Glomerular endothelial cell (primary cell): ENCODE data around the gene CRYBB1. TPM values are rescaled to one million over a fixed set of nuclear protein-coding genes. Genes with fewer than 3 reads are reported as not detected.

Experiments used
- DNase-seq: peaks from one replicate; pipeline ENCODE4 v3.0.0-alpha.2; 2011; ENCODE audit warnings: low read depth, low spot score; ENCODE audit errors: extremely low read depth
- total RNA-seq: library from RNA; depleted of rRNA; stranded (reverse); fragments of >200 nt; gene quantifications from 2 replicates; pipeline ENCODE4 v1.2.3, GENCODE V29; 2015

Gene CRYBB1
- total RNA-seq, 1 donor from 2014 or later = not detected

DNA sequence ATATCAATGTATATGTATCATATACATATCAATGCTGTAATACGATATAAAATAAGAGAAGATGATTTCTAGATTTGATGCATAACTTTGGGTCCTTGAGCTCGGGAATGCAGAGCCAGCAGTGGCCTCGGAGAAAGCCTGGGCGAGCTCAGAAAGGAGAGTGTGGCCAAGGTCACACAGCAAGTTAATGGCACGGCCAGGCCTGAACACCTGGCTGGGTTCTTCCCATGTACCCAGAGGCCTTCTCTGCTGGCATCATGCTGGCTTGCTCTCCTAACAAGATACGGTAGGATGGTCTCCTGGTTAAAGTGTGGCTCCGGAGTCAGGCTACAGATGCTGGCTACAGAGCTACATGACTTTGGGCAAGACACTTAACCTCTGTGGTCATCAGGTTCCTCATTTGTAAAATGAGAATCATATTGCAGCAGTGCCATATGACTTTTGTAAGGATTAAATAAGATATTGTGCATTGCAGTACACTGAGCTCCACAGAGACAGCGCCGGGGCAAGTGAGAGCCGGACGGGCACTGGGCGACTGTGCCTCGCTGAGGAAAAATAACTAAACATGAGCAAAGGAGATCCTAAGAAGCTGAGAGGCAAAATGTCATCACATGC, 57.8 kb downstream of the CRYBB1 start:
- DNase-seq = no peak

DNA sequence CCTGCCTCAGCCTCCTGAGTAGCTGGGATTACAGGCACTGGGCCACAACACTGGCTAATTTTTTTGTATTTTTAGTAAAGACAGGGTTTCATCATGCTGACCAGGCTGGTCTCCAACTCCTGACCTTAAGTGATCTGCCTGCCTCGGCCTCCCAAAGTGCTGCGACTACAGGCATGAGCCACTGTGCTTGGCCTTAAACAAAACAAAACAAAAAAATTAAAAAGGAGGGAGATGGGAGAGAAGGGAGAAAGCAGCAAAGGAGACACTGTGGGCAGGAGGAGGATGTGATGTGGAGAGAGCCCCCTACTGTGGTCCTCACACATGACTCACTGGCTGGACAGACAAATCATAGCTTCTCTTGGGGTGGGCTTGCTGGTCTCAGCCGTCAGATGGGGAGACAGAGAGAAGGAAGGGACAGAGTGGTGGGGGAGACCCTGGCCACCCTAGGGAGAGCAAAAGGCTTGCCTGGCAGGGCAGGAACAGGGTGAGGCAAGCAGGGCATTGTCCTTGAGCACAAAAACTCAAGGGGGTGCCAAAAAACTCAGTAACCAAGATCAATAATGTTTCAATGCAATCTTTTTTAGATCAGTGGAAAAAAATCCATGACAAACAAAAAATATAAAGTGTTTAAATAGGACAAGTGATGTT, 59.5 kb downstream of the CRYBB1 start:
- no peak for DNase-seq

DNA sequence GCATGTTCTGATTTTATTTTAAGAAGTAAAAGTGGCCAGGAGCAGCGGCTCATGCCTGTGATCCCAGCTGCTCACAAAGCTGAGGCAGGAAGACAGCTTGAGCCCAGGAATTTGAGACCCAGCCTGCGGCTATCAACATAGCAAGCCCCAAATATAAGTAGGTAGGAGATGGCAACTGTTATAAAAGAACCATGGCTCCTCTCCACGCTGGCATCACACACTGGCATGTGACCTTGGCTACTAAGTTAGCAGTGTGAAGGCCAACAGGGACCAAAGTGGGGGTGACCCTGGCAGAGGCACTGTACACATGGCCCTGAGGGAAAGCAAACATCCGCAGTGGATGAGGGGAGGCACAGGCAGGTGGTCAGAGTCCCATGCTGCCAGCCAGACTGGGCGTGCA, 60.9 kb downstream of the CRYBB1 start:
- no peak for DNase-seq

DNA sequence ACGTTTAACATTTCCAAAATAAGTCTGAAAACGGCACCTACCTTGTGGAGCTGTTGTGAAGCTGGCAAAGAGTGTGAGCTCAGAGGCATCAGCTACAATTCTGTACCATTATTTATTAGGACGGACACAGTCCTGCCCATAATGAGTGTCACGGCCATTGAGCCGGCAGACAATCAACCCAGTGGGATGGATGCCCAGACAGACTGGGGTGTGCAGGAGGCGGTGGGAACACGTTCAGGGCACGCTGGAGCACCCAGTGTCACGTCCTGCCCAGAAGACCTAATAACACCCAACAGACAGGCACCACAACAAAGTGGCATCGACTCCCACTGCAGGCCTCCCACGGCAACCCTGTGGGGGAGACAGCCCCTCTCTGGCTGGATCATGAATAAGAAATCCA, 62.3 kb downstream of the CRYBB1 start:
- DNase-seq = no peak

DNA sequence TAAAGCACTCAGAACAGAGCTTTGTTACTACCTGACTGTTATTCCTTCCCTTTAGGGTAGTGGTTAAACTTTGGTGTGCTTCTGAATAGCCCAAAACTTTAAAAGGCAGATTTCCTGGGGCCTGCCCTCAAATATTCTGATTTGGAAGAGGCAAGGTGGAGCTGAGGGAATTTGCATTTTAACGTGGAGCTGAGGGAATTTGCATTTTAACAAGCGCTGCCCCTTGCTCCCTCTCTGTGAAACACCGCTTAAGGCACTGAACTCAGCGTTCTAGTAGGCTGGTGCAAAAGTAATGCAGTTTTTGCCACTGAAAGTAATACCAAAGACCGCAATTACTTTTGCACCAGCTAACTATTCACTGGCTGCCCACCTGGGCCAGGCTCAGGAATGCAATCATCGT, 62.9 kb downstream of the CRYBB1 start:
- no peak for DNase-seq

DNA sequence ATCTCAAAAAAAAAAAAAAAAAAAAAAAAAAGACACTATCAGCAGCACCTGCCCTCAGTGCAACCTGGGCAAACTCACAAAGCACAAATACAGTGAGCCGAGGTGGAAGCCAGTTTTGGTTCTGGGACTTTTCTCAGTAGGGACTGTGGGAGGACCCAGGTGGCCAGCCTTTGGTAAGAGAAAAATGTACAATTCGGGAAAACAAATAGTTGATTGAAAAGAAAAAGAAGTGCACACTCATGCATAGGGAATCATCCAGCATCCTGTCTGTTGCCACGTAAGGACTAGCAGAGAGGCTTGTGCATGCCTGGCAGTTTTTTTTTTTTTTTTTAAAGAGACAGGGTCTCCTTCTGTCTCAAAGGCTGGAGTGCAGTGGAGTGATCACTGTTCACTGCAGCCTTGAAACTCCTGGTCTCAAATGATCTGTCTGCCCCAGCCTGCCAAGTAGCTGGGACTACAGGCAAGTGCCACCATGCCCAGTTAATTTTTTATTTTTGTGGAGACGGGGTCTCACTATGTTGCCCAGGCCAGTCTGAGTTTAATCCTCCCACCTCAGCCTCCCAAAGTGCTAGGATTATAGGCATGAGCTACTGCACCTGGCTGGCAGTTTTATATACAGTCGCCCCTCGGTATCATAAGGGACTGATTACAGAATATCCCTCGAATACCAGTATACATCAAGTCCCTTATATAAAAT, 64.6 kb downstream of the CRYBB1 start:
- no peak for DNase-seq

DNA sequence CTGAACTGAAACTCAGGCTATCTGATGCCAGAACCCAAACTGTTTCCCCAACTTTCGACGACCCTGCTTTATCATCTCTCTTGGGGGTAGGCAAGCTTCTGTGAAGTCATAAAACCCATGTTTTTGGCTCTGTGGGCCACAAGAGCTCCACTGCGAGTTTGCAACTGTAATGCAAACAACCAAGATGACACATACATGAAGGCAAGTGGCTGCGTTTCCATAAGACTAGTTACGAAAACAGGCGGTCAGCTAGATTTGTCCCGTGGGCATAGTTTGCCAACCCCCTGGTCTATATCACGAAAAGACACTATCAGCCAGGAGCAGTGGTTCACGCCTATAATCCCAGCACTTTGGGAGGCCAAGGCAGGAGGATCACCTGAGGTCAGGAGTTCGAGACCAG, 65.4 kb downstream of the CRYBB1 start:
- no peak for DNase-seq

DNA sequence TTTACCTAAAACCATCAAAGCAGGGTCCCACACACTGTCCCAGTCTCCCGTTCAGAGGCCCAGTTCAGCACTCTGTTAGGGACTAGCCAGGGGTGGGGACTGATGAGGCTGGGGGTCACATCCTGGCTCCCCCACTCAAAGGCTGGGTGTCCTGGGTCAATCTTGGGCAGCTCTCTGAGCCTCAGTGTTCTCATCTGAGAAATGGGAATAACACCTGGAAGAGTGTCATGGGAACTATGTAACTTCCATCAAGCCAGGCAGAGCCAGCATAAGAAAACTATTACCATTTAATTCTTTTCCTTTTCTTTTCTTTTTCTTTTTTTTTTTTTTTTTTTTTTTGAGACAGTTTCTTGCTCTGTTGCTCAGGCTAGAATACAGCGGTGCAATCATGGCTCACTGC, 66.3 kb downstream of the CRYBB1 start:
- DNase-seq = no peak

DNA sequence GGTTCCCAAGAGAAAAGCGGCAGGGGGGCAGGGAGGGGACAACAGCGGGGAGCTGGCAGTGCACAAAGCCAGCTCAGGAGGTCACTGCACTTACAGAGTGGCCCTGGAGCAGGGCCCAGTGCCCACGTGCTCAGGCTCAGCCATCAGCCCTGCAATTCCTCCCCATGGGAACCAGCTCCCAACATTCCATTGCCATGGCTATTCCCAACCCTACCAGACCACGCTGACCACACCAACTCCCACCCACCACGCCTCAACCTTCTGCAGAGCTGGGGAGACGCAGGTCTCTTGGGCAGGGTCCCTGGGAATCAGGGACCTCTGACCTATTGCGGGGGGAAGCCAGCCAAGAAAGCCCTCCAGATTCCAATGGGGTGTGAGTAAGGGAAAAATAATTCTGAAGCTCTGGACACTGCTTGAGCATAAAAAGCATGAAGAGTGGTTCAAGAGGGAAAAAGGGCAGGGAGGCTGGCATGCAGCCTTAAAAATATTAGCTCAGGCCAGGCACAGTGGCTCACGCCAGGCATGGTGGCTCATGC, 67.3 kb downstream of the CRYBB1 start:
- no peak for DNase-seq

DNA sequence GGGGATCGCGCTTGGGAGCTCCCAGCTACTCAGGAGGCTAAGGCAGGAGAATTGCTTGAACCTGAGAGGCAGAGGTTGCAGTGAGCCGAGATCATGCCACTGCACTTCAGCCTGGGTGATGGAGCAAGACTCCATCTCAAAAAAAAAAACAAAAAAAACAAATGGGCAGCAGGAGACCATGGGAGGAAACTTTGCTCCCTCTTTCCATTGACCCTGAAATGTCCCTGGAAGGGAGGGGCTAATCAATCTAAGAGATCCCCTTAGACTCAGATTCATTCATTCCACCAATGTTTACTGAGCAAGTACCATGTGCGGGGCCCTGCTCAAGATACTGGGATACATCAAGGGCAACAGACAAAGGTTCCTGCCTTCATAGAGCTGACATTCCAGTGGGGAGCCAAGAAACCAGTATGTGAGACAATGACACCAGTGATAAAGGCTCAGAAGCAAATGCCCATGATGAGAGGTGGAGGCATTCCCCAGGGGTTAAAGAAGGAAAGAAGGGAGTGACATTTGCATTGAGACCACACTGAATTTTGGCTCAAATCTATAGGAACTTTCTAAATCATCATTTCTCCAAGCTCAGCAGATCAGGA, 67.8 kb downstream of the CRYBB1 start:
- no peak for DNase-seq

Other genes with a start within 250 kb of the CRYBB1 start
- gene ASPHD2, start 188.8 kb downstream of the CRYBB1 start, total RNA-seq = 2.6 and 5.4 TPM in 2 replicates
- gene HPS4, start 134.2 kb downstream of the CRYBB1 start, total RNA-seq = 25.9 and 28.4 TPM in 2 replicates
- gene SRRD, start 134.2 kb downstream of the CRYBB1 start, total RNA-seq = 17.0 and 31.3 TPM in 2 replicates
- 19.8 and 29.0 TPM in 2 replicates for gene TFIP11, start 105.6 kb downstream of the CRYBB1 start, total RNA-seq
- gene TPST2, start 27.9 kb downstream of the CRYBB1 start, total RNA-seq = 92.7 and 99.2 TPM in 2 replicates
- not detected in 2 replicates for gene CRYBA4, start 3.9 kb upstream of the CRYBB1 start, total RNA-seq
- gene MIAT, start 39.6 kb upstream of the CRYBB1 start, total RNA-seq = 0.10 and 0.29 TPM in 2 replicates